Kidney epithelial cell (primary cell): Measurements from ENCODE around the gene HERPUD2. TPM values are rescaled to one million over a fixed set of nuclear protein-coding genes. Genes with fewer than 3 reads are reported as not detected.

Experiments used
- DNase-seq: peaks from one replicate; pipeline ENCODE4 v3.0.0-alpha.2; 2010; ENCODE audit warnings: low read depth
- H3K27me3 ChIP-seq: 2 replicates; pipeline ENCODE4 v1.6.0; 2011; ENCODE audit warnings: low read length; ENCODE audit not compliant: control insufficient read depth, insufficient read depth
- H3K36me3 ChIP-seq: 2 replicates; pipeline ENCODE4 v1.5.1; 2011; ENCODE audit warnings: low read length; ENCODE audit not compliant: control insufficient read depth, insufficient read depth
- H3K4me3 ChIP-seq: 2 replicates; pipeline ENCODE4 v1.5.1; 2011; ENCODE audit warnings: low read depth, mild to moderate bottlenecking, control low read depth, low read length
- total RNA-seq: library from RNA; depleted of rRNA; stranded (reverse); fragments of >200 nt; gene quantifications from 2 replicates; pipeline ENCODE4 v1.2.3, GENCODE V29; 2015
- TF ChIP-seq, protein P1 (sequence below): IDR thresholded peaks from 2 replicates; pipeline ENCODE4 v1.5.1; 2011; ENCODE audit warnings: mild to moderate bottlenecking, moderate library complexity, low read length, control low read depth, inconsistent platforms; ENCODE audit not compliant: insufficient read depth, poor library complexity, severe bottlenecking

The HERPUD2 gene, protein sequence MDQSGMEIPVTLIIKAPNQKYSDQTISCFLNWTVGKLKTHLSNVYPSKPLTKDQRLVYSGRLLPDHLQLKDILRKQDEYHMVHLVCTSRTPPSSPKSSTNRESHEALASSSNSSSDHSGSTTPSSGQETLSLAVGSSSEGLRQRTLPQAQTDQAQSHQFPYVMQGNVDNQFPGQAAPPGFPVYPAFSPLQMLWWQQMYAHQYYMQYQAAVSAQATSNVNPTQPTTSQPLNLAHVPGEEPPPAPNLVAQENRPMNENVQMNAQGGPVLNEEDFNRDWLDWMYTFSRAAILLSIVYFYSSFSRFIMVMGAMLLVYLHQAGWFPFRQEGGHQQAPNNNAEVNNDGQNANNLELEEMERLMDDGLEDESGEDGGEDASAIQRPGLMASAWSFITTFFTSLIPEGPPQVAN
- 29.4 and 39.8 TPM in 2 replicates for total RNA-seq

DNA sequence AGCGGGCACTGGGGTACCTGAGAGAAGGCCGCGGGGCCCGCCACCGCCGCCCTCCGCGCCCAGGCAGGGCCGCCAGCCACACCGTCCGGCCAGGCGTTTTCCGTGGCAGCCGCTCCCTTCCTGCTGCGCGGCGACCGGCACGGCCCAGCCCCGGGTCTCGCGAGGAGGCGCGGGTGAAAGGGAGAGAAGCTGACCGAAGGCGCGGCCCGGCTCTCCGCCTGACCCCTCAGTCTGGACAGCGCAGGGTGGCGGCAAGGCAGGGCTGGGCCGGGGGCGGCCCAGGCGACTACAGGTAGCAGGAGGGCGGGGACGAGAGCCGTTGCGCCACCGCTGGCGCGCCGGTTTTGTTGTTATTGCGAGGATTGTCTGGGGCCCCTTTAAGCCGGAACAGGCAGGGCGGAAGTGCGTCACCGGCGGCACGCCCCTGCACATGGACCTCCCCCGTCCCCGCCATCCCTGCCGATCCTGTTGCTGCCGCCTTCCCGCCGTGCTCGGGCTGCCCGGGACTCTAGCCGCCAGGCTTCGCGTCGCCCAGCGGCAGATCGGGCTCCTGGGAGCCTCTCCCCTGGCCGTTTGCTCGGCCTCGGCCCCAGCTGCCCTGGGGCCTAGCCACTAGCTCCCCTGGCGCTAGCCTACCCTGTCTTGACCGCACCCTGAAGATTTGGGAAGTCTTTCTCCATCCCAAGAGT is at the start of gene HERPUD2:
HERPUD2 (minus strand) TSS at position 352 of the 689 bp plus-strand sequence. CDS start 805 bp downstream, outside the sequence.
- no peaks in the 10 kb centered on the region for H3K27me3 ChIP-seq
- peak; percentile 53 for DNase-seq
- H3K36me3 ChIP-seq = no peaks in the 10 kb centered on the region
- TF ChIP-seq, protein P1, sequence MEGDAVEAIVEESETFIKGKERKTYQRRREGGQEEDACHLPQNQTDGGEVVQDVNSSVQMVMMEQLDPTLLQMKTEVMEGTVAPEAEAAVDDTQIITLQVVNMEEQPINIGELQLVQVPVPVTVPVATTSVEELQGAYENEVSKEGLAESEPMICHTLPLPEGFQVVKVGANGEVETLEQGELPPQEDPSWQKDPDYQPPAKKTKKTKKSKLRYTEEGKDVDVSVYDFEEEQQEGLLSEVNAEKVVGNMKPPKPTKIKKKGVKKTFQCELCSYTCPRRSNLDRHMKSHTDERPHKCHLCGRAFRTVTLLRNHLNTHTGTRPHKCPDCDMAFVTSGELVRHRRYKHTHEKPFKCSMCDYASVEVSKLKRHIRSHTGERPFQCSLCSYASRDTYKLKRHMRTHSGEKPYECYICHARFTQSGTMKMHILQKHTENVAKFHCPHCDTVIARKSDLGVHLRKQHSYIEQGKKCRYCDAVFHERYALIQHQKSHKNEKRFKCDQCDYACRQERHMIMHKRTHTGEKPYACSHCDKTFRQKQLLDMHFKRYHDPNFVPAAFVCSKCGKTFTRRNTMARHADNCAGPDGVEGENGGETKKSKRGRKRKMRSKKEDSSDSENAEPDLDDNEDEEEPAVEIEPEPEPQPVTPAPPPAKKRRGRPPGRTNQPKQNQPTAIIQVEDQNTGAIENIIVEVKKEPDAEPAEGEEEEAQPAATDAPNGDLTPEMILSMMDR = no peak
- peak within 1 kb of the TSS; percentile 66 for H3K4me3 ChIP-seq

DNA sequence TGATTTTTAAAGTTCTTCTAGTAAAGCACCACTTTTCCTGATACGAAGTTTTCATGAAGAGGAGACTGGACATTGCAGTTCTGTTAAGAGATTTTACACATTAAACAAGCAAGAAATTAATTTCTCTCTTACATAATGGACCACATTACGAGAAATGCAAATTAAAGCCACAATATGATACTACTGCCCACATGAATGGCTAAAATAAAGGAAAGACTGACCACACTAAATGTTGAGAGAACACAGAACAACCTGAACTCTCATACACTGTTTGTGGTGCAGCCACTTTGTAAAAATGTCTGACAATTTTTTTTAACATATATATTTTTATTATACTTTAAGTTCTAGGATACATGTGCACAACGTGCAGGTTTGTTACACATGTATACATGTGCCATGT is 44.0 kb upstream of the HERPUD2 start:
- no peak for DNase-seq
- Histone ChIP-seq H3K27me3 (no peaks in the 10 kb centered on the region), H3K36me3 (no peaks in the 10 kb centered on the region), H3K4me3 (no peak overlapping the region)
- TF ChIP-seq, protein P1 = no peak

DNA sequence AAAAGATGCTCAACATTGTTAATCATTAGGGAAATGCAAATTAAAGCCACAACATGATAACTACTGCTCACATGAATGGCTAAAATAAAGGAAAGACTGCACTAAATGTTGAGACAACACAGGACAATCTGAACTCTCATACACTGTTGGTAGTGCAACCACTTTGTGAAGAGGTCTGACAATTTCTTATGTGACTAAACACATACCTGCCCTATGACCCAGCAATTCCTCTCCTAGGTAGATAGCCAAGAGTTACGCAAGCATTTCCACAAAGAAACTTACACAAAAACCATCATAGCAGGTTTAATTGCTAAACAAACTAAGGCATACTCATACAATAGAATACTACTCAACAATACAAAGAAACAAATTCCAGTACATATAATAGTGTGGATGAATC is 41.8 kb upstream of the HERPUD2 start:
- no peak overlapping the region for H3K4me3 ChIP-seq
- DNase-seq = peak; percentile 12
- TF ChIP-seq, protein P1 = no peak

DNA sequence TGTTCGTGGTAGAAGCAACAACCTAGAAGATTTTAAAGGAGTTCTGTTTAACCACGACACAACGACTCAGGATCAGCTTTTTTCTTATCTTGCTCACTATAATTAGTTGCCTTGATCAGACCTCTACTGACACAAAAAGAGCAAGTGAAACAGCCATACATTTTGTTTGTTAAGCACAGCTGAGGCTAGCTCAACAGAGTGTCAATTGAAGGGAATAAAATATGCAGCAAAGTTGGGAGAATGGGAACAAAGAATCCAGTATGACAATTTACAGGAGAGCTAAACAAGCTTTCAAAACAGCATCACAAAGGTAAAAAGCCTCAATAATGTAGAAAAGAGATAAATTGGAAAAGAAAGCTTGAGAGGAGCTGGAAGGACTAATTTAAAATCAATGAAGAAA is 40.5 kb upstream of the HERPUD2 start:
- TF ChIP-seq, protein P1 = no peak
- no peak for DNase-seq
- Histone ChIP-seq H3K36me3 (no peaks in the 10 kb centered on the region), H3K27me3 (no peaks in the 10 kb centered on the region), H3K4me3 (no peak overlapping the region)

More for the DNA sequence above, 41.8 kb upstream of the HERPUD2 start:
- Histone ChIP-seq H3K36me3 (no peaks in the 10 kb centered on the region), H3K27me3 (no peaks in the 10 kb centered on the region)

DNA sequence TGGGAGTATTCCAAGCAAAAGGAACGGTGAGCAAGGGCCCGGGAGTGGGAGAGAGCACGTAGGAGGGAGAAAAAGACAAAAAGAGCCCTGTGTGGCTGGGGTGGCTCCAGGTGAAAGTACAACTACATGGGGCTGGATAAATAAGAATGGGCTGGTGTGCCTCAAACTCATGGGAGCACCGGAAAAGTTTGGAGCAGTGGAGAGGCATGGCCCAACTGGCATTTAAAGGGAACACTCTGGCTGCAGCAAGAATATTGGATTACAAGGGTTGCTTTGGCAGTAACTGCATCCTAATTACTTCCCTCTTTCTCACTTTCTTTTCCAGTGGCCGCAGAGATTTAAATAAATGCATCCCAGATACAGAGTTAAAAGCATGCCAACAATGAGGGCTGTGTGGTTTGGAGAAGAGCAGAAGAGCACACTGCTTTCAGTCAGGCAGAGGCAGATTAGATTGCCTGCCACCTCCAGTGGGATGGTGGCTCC is 39.1 kb upstream of the HERPUD2 start:
- no peak for DNase-seq

More for the DNA sequence above, 39.1 kb upstream of the HERPUD2 start:
- Histone ChIP-seq H3K36me3 (no peaks in the 10 kb centered on the region), H3K27me3 (no peaks in the 10 kb centered on the region), H3K4me3 (no peak overlapping the region)
- TF ChIP-seq, protein P1 = no peak
